D721Med (cell line): ENCODE data around the gene DDX49.

Source experiments
- DNase-seq: peaks from one replicate; pipeline ENCODE4 v3.0.0; 2011; ENCODE audit warnings: low spot score; ENCODE audit not compliant: insufficient read length
- FAIRE-seq: peaks from 2 replicates; lab custom pipeline; 2011; peaks lifted over from hg19 to GRCh38; lab: Jason Lieb, UNC
- TF ChIP-seq, protein P1 (sequence below): IDR thresholded peaks from 2 replicates; pipeline ENCODE4 v1.5.1; 2012; ENCODE audit warnings: mild to moderate bottlenecking, control low read depth; ENCODE audit not compliant: insufficient read depth; ENCODE audit errors: missing control alignments

DDX49 gene

DNA sequence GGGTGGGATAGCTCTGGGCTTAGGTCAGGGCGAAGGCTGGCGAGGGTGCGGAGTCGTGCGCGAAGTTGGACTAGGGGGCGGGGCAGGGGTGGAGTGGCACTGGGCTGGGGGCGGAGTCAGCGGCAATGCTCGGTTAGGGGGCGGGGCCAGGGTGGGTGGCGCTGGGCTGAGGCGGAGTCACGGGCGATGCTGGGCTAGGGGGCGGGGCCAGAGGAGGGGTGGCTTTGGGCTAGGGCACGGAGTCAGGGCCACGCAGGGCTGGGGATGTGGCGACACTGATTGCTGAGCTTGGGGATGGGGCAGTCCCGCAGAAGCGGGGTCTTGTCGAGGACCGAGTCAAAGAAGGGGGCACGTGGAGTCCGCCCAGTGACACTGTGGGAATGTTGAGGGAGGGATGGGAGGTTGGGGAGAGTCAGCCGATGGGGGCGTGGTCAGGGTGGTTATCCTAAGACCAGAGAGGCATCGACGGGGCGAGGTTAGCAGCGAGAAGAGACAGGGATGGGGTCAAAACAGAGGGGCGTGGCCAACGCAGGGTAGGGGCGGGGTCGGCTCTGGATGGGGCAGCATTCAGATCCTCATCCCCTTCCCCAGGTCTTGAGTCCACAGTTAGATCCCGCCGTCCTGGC, 12.8 kb downstream of the DDX49 start:
- no peak for DNase-seq
- no peak for FAIRE-seq
- TF ChIP-seq, protein P1, sequence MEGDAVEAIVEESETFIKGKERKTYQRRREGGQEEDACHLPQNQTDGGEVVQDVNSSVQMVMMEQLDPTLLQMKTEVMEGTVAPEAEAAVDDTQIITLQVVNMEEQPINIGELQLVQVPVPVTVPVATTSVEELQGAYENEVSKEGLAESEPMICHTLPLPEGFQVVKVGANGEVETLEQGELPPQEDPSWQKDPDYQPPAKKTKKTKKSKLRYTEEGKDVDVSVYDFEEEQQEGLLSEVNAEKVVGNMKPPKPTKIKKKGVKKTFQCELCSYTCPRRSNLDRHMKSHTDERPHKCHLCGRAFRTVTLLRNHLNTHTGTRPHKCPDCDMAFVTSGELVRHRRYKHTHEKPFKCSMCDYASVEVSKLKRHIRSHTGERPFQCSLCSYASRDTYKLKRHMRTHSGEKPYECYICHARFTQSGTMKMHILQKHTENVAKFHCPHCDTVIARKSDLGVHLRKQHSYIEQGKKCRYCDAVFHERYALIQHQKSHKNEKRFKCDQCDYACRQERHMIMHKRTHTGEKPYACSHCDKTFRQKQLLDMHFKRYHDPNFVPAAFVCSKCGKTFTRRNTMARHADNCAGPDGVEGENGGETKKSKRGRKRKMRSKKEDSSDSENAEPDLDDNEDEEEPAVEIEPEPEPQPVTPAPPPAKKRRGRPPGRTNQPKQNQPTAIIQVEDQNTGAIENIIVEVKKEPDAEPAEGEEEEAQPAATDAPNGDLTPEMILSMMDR: no peak

GRCh38 chr19:18933297-18933696, 13.8 kb downstream of the DDX49 start:
- TF ChIP-seq, protein P1: no peak
- FAIRE-seq: no peak
- no peak for DNase-seq

GRCh38 chr19:18939163-18939562, 19.6 kb downstream of the DDX49 start:
- DNase-seq: no peak
- FAIRE-seq: no peak
- TF ChIP-seq, protein P1: no peak

GRCh38 chr19:18939922-18940768, 20.6 kb downstream of the DDX49 start:
- DNase-seq (no peak), FAIRE-seq (no peak)
- TF ChIP-seq, protein P1: no peak

GRCh38 chr19:18940769-18941627, 21.5 kb downstream of the DDX49 start, which contains the start of gene HOMER3:
Gene HOMER3, minus strand, starts transcription at chr19:18941217. Its CDS starts 2,235 bp downstream, at chr19:18938982.
- FAIRE-seq (no peak), DNase-seq (peak; percentile 98)
- TF ChIP-seq, protein P1: peak; percentile 30

DNA sequence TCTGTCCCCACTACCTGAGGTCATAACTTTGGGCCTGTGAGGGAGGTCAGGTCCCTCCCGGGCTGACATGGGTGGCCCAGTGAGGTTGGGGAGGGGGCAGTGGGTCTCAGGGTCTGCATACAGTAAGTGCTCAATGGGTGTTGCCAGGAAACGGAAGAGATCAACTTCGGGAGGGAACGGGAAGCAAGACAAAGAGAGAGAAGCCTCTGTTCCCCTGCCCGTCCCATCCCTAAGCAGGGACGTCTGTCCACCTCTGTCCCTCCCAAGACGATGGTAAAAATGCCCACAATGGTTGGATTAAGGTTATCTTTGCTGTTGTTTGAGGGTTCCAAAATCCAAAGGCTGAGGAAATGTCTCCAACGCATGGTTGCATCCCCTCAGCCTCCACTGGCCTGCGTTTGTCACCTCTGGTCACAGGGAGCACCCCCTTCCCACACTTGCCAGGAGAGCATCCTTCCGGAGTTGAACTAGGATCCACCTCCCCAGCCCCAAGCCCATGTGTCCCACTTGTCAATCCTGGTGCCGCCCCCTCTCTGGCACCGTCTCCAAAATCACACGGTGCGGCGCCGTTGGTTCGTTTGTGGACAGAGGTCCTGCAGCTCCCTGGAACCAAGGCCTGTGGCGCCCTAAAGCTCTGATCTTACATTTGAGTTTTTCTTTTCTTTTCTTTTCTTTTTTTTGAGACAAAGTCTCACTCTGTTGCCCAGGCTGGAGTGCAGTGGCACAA, 22.3 kb downstream of the DDX49 start:
- TF ChIP-seq, protein P1: no peak
- FAIRE-seq: no peak
- DNase-seq: no peak
